Measurements from ENCODE around the gene HSPB7.
"Not testable (repeated sequence)": the region's sequence is repeated elsewhere in the genome, so short reads cannot be mapped to it uniquely, and the experiment has no call there.

The HSPB7 gene

DNA sequence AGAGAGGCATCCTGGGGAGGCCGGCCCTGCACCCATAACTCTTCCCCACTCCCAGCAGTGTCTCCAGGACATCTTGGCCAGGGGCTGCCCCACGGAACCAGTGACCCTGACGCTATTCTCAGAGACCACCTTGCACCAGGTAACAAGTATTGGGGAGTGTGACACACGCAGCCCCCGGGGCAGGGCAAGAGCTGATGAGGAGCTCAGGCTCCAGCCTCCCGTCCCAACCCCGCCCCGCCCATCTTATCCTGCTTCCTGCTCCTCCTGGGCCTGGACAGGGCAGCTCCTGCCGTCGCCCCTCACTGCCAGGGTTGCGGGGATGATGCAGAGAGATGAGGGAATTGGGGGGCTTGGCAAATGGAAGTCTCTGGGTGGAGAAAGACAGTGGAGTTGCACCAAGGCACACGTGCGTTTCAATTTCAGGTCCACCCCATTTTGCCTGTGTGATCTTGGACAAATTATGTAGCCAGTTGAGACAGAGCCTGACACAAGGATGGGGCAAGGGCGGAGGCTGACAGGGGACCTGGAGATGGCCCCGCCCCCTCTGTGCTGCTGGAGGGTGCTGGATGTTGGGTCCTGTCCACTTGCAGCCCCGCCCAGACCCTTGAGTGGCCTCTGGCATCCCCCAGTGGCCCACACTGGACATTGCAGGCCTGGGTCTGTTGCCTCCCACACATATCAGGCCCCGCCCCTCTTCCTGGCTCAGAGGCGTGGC lies 14.7 kb upstream of the HSPB7 start:
- Histone ChIP-seq H3K27me3 (ENCODE audit: insufficient read depth, low read length) (0 out of 2 replicates have a peak, but pooled peaks cover 13% of the 10 kb centered on the region), H2AFZ (ENCODE audit: low read length) (no peak overlapping the region), H3K4me3 (ENCODE audit: low read depth, low read length, poor library complexity, severe bottlenecking) (no peak overlapping the region), H3K27ac (ENCODE audit: low read depth, low read length, poor library complexity, severe bottlenecking) (no peak overlapping the region), H3K4me2 (ENCODE audit: low read length) (no peak overlapping the region), H3K79me2 (ENCODE audit: insufficient read depth, low read length) (no peaks in the 10 kb centered on the region), H3K9me2 (ENCODE audit: low read depth, low read length) (no peaks in the 10 kb centered on the region), H4K20me1 (ENCODE audit: insufficient read depth, low read length) (no peaks in the 10 kb centered on the region), H3K9ac (ENCODE audit: low read length) (no peak overlapping the region), H3K36me3 (ENCODE audit: insufficient read depth, low read length) (no peaks in the 10 kb centered on the region), H3K4me1 (ENCODE audit: insufficient read depth, low read length, severe bottlenecking) (no peaks in the 10 kb centered on the region), H3K9me3 (ENCODE audit: low read length) (no peaks in the 10 kb centered on the region), H3F3A (ENCODE audit: insufficient read depth, low read length) (no peaks in the 10 kb centered on the region)
- TF ChIP-seq EZH2 (IDR thresholded peaks at IDR 0.05; ENCODE audit: borderline replicate concordance, low read length): no peak
- TF ChIP-seq, protein P1, sequence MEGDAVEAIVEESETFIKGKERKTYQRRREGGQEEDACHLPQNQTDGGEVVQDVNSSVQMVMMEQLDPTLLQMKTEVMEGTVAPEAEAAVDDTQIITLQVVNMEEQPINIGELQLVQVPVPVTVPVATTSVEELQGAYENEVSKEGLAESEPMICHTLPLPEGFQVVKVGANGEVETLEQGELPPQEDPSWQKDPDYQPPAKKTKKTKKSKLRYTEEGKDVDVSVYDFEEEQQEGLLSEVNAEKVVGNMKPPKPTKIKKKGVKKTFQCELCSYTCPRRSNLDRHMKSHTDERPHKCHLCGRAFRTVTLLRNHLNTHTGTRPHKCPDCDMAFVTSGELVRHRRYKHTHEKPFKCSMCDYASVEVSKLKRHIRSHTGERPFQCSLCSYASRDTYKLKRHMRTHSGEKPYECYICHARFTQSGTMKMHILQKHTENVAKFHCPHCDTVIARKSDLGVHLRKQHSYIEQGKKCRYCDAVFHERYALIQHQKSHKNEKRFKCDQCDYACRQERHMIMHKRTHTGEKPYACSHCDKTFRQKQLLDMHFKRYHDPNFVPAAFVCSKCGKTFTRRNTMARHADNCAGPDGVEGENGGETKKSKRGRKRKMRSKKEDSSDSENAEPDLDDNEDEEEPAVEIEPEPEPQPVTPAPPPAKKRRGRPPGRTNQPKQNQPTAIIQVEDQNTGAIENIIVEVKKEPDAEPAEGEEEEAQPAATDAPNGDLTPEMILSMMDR (IDR thresholded peaks at IDR 0.05; ENCODE audit: low read length): peak; percentile 56

DNA sequence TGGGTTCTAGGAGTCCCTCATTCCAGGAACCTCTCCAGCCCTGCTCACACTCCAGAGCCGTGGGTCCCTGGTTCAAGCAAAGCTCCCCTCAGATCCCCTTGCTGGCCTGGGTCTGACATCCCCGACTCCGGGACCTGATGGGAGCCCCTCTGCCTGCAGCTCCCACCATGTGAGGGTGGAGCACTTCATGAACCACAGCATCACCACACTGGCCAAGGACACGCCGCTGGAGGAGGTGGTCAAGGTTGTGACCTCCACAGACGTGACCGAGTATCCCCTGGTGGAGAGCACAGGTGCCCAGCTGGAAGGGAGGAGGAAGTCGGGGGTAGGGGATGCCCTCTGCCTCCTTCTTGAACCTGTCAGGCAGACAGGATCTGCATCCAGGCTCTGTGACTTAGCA lies 13.7 kb upstream of the HSPB7 start:
- Histone ChIP-seq H3K9ac (ENCODE audit: low read length) (no peak overlapping the region), H3K4me1 (ENCODE audit: insufficient read depth, low read length, severe bottlenecking) (no peaks in the 10 kb centered on the region), H3F3A (ENCODE audit: insufficient read depth, low read length) (no peaks in the 10 kb centered on the region), H4K20me1 (ENCODE audit: insufficient read depth, low read length) (no peaks in the 10 kb centered on the region), H3K4me2 (ENCODE audit: low read length) (no peak overlapping the region), H2AFZ (ENCODE audit: low read length) (no peak overlapping the region), H3K9me3 (ENCODE audit: low read length) (no peaks in the 10 kb centered on the region), H3K36me3 (ENCODE audit: insufficient read depth, low read length) (no peaks in the 10 kb centered on the region), H3K27me3 (ENCODE audit: insufficient read depth, low read length) (0 out of 2 replicates have a peak, but pooled peaks cover 9% of the 10 kb centered on the region), H3K27ac (ENCODE audit: low read depth, low read length, poor library complexity, severe bottlenecking) (no peak overlapping the region), H3K79me2 (ENCODE audit: insufficient read depth, low read length) (no peaks in the 10 kb centered on the region), H3K9me2 (ENCODE audit: low read depth, low read length) (no peaks in the 10 kb centered on the region), H3K4me3 (ENCODE audit: low read depth, low read length, poor library complexity, severe bottlenecking) (no peak overlapping the region)
- TF ChIP-seq EZH2 (IDR thresholded peaks at IDR 0.05; ENCODE audit: borderline replicate concordance, low read length): no peak
- TF ChIP-seq, protein P1 (IDR thresholded peaks at IDR 0.05; ENCODE audit: low read length): no peak

DNA sequence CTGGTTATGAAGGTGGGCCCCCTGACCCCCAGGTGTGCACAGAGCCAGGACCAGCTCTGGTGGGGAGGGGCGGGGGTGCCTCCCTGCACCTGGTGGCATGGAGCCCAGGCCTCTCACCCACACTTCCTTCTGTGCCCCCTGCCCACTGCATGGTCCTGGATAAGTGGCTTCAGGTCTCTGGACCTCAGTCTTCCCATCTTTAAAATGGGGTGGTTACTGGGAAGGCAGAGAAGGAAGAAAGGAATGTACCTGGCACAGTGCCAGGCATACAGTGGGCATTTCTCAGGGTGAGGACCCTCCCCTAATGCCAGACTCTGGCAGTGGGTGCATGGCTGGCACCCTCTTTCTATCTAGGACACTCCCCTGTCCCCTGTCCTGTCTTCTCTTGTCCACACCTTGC lies 11.4 kb upstream of the HSPB7 start:
- Histone ChIP-seq H3K79me2 (ENCODE audit: insufficient read depth, low read length) (no peaks in the 10 kb centered on the region), H3K4me3 (ENCODE audit: low read depth, low read length, poor library complexity, severe bottlenecking) (no peak overlapping the region), H3K27me3 (ENCODE audit: insufficient read depth, low read length) (0 out of 2 replicates have a peak, but pooled peaks cover 9% of the 10 kb centered on the region), H3K27ac (ENCODE audit: low read depth, low read length, poor library complexity, severe bottlenecking) (no peak overlapping the region), H3F3A (ENCODE audit: insufficient read depth, low read length) (no peaks in the 10 kb centered on the region), H3K36me3 (ENCODE audit: insufficient read depth, low read length) (no peaks in the 10 kb centered on the region), H3K9ac (ENCODE audit: low read length) (no peak overlapping the region), H3K9me3 (ENCODE audit: low read length) (no peaks in the 10 kb centered on the region), H4K20me1 (ENCODE audit: insufficient read depth, low read length) (no peaks in the 10 kb centered on the region), H3K4me2 (ENCODE audit: low read length) (no peak overlapping the region), H3K9me2 (ENCODE audit: low read depth, low read length) (no peaks in the 10 kb centered on the region), H3K4me1 (ENCODE audit: insufficient read depth, low read length, severe bottlenecking) (no peaks in the 10 kb centered on the region), H2AFZ (ENCODE audit: low read length) (no peak overlapping the region)
- TF ChIP-seq, protein P1 (IDR thresholded peaks at IDR 0.05; ENCODE audit: low read length): no peak
- TF ChIP-seq EZH2 (IDR thresholded peaks at IDR 0.05; ENCODE audit: borderline replicate concordance, low read length): no peak

DNA sequence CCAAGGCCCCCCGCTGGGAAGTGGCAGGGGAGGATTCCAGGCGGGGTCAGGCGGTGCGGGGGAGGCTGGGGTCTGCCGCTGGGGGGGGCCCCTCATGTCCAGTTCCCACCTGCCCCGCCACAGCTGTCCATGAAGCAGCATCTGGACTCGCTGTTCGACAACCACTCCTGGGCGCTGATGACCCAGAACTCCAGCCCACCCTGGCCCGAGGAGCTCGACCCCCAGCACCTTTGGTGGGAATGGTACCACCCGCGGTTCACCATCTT lies 11.1 kb upstream of the HSPB7 start:
- H3F3A ChIP-seq (ENCODE audit: insufficient read depth, low read length); H2AFZ ChIP-seq (ENCODE audit: low read length); H3K79me2 ChIP-seq (ENCODE audit: insufficient read depth, low read length); H3K27me3 ChIP-seq (ENCODE audit: insufficient read depth, low read length); H3K9me2 ChIP-seq (ENCODE audit: low read depth, low read length); H3K9ac ChIP-seq (ENCODE audit: low read length); H3K4me2 ChIP-seq (ENCODE audit: low read length); H3K36me3 ChIP-seq (ENCODE audit: insufficient read depth, low read length); H3K4me3 ChIP-seq (ENCODE audit: low read depth, low read length, poor library complexity, severe bottlenecking); H4K20me1 ChIP-seq (ENCODE audit: insufficient read depth, low read length); H3K9me3 ChIP-seq (ENCODE audit: low read length); H3K4me1 ChIP-seq (ENCODE audit: insufficient read depth, low read length, severe bottlenecking); H3K27ac ChIP-seq (ENCODE audit: low read depth, low read length, poor library complexity, severe bottlenecking): not testable (repeated sequence)

Measured in OCI-LY1 (cell line).